Measurements from ENCODE around the gene DEFB128.
"Not testable (repeated sequence)": the region's sequence is repeated elsewhere in the genome, so short reads cannot be mapped to it uniquely, and the experiment has no call there.

Gene DEFB128

DNA sequence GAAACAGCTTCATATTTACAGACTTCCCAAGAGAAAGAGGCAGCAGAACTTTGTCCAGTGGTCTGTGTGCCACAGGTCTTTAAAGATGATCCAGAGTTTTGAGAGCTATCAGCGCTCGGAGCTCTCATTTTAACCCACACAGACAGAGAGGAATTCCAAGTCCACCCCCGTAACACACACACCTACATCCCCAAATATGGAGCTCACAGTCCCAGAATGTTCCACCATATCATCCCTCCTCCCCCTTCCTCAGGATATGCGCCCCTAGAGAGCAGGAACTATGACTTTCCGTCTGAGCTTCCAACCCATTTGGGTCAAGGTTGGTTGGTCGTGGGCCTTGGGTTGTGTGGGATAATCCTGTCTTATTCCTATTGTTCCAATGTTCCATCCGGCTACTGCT lies at the start of gene DEFB128:
TSS of gene DEFB128 (minus strand) at position 101 of the 400 bp plus-strand sequence. CDS start at position 13, 88 bp downstream.
- no peak for DNase-seq

- DNase-seq: no peak
Measured at GRCh38 chr20:237929-238328, 48.4 kb upstream of the DEFB128 start.

- no peak for DNase-seq
Measured at GRCh38 chr20:237489-237888, 48.0 kb upstream of the DEFB128 start.

DNA sequence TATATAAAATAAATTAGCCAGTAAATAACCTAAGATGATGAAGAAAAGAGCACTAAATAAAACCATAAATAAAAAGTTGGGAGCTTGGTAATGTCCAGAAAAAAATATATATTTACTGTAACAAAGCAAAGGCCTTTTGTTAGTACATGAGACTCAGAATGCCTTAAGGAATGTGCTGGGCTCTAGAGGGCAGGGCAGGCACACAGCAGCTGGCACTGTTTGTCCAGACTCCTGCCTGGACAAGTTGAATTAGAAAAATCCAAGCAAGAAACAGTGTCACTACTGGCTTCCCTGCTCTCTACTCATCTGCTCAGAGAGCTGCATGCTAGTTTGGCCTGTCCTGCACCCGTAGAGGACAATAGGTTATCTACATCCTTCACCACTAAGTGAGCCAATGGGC lies 46.4 kb upstream of the DEFB128 start:
- DNase-seq: no peak

- DNase-seq: no peak
Measured at GRCh38 chr20:227439-228105, 38.1 kb upstream of the DEFB128 start.

- DNase-seq: no peak
Measured at GRCh38 chr20:226958-227357, 37.4 kb upstream of the DEFB128 start, which contains the start of gene DEFB129. TSS of gene DEFB129 (plus strand) at chr20:227258. CDS start at chr20:227289, 31 bp downstream.

DNA sequence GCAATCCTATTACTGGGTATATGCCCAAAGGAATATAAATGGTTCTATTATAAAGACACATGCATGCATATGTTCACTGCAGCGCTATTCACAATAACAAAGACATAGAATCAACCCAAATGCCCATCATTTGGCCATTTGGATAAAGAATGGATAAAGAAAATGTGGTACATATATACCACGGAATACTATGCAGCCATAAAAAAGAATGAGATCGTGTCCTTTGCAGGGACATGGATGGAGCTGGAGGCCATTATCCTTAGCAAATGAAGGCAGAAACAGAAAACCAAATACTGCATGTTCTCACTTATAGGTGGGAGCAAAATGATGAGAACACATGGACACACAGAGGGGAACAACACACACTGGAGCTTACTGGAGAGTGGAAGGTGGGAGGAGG lies 36.4 kb upstream of the DEFB128 start:
- DNase-seq: not testable (repeated sequence)

- no peak for DNase-seq
Measured at GRCh38 chr20:221258-221830, 31.8 kb upstream of the DEFB128 start.

GRCh38 chr20:219290-220115 lies 30.0 kb upstream of the DEFB128 start:
- DNase-seq: no peak

- DNase-seq: no peak
Measured at GRCh38 chr20:217266-217665, 27.8 kb upstream of the DEFB128 start.

DNA sequence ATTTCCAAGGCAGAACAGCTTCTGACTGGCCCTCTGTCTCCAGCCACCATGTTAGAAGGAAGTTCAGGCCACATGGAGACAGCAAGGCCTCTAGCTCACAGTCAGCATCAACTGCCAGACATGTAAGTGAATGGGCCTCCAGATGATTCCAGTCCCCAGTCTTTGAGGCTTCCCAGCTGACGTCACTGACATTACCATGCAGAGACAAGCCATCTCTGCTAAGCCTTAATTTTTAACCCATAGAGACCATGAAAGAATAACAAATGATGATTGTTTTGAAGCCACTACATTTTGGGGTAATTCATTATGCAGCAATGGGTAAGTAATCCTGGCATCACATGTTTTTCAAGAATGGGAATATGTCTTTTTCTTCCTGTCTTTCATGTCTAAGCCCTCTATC lies 26.3 kb upstream of the DEFB128 start:
- DNase-seq: no peak

- no peak for DNase-seq
Measured at GRCh38 chr20:214383-214782, 24.9 kb upstream of the DEFB128 start.

DNA sequence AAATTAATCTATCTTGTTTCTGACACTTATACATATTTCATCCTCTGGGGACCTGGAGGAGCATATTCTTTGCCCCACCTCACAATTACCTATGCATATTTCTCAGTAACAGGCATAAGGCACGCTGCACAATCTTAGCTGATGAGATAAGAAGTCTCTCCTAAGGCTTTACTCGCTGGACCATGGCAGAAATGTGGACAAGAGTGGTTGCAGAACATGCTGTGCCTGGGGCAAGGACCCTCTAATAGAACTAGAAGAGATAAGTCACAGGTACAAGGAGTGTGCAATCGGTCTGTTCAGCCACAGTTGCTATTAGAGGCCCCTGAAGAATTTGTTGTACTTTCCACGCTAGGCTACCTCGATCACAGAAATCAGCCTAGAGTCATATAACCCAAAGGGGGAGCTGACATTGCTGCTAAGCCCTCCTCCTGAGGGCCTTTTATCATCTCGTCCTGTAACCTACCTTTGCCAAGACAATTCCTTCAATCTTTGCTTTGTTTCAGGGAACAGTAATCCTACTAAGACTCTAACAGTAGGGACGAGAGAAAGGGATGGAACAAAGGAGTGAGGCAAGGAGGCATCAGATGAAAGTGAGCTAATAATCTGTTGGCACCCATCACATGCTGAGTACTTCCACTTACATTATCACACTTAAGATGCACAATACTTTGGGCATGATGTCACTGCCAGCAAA lies 21.4 kb upstream of the DEFB128 start:
- no peak for DNase-seq

DNA sequence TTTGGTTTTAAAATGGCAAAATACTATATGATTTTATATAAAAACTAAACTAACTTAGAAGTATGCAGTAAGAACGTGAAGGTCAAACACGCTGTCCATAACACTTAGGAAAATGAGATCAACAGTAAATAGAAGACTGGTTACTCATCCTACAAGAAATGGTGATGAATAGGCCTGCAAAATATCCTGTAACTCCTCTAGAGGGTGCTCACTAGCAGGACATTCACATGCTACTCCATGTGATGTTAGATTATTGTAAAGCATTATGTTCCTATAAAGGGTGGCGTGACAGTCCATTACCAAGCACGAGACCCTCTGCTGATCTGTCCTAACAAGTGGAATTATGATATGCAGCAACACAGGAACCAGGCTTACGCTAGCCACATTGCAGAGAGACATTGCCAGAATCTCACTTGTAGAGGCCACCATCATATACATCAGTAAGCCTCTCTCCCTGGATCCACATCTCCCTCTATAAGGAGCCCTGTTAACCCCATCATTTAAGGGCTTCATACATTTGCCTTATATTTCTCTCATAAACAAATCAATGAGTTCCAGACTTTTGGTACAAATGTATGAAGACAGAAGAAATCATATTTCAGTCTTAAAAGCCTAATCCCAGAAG lies 19.5 kb upstream of the DEFB128 start:
- DNase-seq: no peak

DNA sequence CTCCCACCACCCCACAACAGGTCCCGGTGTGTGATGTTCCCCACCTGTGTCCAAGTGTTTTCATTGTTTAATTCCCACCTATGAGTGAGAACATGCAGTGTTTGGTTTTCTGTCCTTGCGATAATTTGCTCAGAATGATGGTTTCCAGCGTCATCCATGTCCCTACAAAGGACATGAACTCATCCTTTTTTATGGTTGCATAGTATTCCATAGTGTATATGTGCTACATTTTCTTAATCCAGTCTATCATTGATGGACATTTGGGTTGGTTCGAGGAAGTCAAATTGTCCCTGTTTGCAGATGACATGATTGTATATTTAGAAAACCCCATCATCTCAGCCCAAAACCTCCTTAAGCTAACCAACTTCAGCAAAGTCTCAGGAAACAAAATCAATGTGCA lies 14.1 kb upstream of the DEFB128 start:
- not testable (repeated sequence) for DNase-seq

- DNase-seq: no peak
Measured at GRCh38 chr20:199996-200395, 10.5 kb upstream of the DEFB128 start.

GRCh38 chr20:198225-198624 lies 8.7 kb upstream of the DEFB128 start:
- no peak for DNase-seq

DNA sequence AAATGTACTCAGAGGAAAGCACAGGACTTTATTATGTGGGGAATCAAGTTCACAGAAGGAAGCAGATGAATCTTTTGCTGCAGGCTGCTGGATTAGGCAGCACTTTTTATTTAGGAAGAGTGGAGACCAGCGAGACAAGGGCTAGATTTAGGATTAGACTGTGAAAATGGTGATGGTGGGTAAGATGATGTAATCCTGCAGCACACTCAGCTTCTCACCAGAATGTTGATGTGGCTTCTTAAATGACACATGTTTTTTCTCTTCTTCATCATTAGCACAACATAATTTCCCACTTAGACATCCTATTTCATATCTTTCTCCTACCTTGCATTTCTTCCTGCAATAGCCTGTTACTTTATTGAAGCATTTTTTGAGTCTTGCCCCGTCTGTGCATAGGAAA lies 1.8 kb downstream of the DEFB128 start:
- no peak for DNase-seq

DNA sequence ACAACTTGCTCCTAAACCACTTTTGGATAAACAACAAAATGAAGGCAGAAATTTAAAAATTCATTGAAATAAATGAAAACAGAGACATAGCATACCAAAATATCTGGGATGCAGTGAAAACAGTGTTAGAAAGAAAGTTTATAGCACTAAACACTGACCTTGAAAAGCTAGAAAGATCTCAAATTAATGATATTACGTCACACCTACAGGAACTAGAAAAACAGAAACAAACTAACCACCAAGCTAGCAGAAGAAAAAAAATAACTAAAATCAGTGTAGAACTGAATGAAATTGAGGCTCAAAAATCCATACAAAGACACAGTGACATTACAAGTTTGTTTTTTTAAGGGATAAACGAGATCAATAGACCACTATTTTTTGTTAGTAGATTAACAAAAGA lies 5.2 kb downstream of the DEFB128 start:
- DNase-seq: no peak

DNA sequence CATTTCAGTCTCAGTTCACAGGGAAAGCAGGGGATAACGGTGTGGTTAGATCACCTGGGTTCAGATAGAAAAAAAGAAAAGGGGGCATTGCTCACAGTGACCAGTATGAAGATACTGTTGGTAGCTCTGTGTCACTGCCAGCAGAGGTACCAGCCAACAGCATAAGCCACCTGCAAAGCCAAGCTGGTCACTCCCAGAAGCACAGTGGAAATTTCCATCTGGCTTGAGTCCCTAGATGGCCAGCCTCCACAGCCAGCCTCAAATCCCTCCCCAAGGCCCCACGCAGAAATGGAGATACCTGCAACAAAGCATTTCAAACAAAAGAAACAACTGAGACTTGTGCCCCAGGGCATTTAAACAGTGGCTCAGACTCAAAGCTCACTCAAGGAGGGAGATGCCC lies 20.6 kb downstream of the DEFB128 start:
- DNase-seq: peak; percentile 11 to 22

GRCh38 chr20:164618-165017 lies 24.9 kb downstream of the DEFB128 start:
- DNase-seq: no peak

GRCh38 chr20:157154-157553 lies 32.4 kb downstream of the DEFB128 start, which contains the start of gene DEFB127:
TSS of gene DEFB127 (plus strand) at chr20:157454. CDS start at chr20:157545, 91 bp downstream.
- no peak for DNase-seq

DNA sequence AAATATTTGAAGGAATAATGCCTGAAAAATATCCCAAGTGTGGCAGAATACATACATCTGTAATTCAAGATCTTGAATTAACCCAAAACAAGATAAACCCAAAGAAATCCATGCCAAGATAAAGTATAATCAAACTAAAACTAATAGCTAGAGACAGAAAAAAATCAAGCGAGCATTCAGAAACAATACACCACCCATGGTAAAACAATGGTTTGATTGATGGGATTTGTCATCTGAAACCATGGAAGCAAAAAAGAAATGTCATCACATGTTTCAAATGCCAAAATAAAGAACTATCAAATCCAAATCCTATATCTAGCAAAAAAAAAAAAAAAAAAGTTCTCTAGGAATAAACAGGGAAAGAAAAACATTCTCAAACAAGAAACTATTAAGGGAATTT lies 37.4 kb downstream of the DEFB128 start:
- DNase-seq: no peak

Measured in cerebellar nuclear complex (tissue), 1 donor.